ENCODE results near the gene NFATC1.

Gene NFATC1

GRCh38 chr18:79572848-79573451 lies 177.2 kb downstream of the NFATC1 start:
- DNase-seq (ENCODE audit: low read depth in 3 of 3), result no peak

GRCh38 chr18:79573921-79574491 lies 178.3 kb downstream of the NFATC1 start:
- no peak for DNase-seq (ENCODE audit: low read depth in 3 of 3)

GRCh38 chr18:79574938-79575525 lies 179.3 kb downstream of the NFATC1 start:
- DNase-seq (ENCODE audit: low read depth in 3 of 3), result no peak

- no peak for DNase-seq (ENCODE audit: low read depth in 3 of 3)
Observed at GRCh38 chr18:79575891-79576685, 180.4 kb downstream of the NFATC1 start.

- DNase-seq (ENCODE audit: low read depth in 3 of 3), result no peak
Observed at GRCh38 chr18:79576686-79577351, 181.1 kb downstream of the NFATC1 start.

- DNase-seq (ENCODE audit: low read depth in 3 of 3), result no peak
Observed at GRCh38 chr18:79577451-79578395, 182.0 kb downstream of the NFATC1 start.

- DNase-seq (ENCODE audit: low read depth in 3 of 3), result no peak
Observed at GRCh38 chr18:79578396-79579260, 182.9 kb downstream of the NFATC1 start.

All from stimulated activated CD4-positive, alpha-beta T cell treated with anti-CD3 and anti-CD28 coated beads, TNF-alpha, amount 100 ng/mL, for 4 hours (primary cell).